Right cardiac atrium (tissue), 5 donors: ENCODE data around the gene CD38. TPM values are rescaled to one million over a fixed set of nuclear protein-coding genes. Genes with fewer than 3 reads are reported as not detected.
"Not testable (repeated sequence)": the region's sequence is repeated elsewhere in the genome, so short reads cannot be mapped to it uniquely, and the experiment has no call there.

Experiments used
- ATAC-seq, 2 donors: fragments of 200-7000 bp; cut with Tn5 transposase; one replicate each; pipeline versions ENCODE4 v1.8.0 to v1.9.1; 2020; ENCODE audit warnings: moderate library complexity in 2 of 2, mild to moderate bottlenecking in 1 of 2
- DNase-seq, 3 donors: peaks; one replicate each; pipeline ENCODE4 v3.0.0-alpha.2; 2020
- H3K27ac ChIP-seq: one replicate; pipeline ENCODE4 v1.5.1; 2013; ENCODE audit warnings: mild to moderate bottlenecking, low read length, control low read depth, moderate library complexity
- H3K27me3 ChIP-seq: one replicate; pipeline ENCODE4 v1.6.1; 2013; ENCODE audit not compliant: control insufficient read depth, insufficient read depth
- H3K4me1 ChIP-seq: one replicate; pipeline ENCODE4 v1.6.1; 2013; ENCODE audit warnings: low read length; ENCODE audit not compliant: control insufficient read depth, insufficient read depth
- H3K4me3 ChIP-seq: one replicate; pipeline ENCODE4 v1.5.1; 2013; ENCODE audit warnings: low read length, control low read depth
- H3K9me3 ChIP-seq: one replicate; pipeline ENCODE4 v1.6.1; 2013; ENCODE audit warnings: low read length; ENCODE audit not compliant: control insufficient read depth
- WGBS: extraction: QIAGEN DNeasy Blood & Tissue Kit; methylation state at CpG from one replicate; pipeline ENCODE4 v1.1.7; 2013; 5-methylcytosine and 5-hydroxymethylcytosine counted together
- intact Hi-C, 4 donors: fragments of 100-400 bp; cut with DNase I; formaldehyde crosslinking; loops; one replicate each; pipeline versions ENCODE4 v1.11.0 to v1.14.0; 2022 to 2023
- polyA plus RNA-seq: library from polyadenylated mRNA; stranded (reverse); fragments of 200-250 nt; gene quantifications from one replicate; pipeline ENCODE4 v1.2.3, GENCODE V29; 2013
- total RNA-seq, 4 donors: library from RNA; stranded (reverse); fragmentation: NEBNext Ultra II Directional; extraction: Animal tissue kit (Norgen Biotek cat#: 25700); gene quantifications; one replicate each; pipeline ENCODE4 v1.2.1, GENCODE V29; 2021
- donor health status: healthy with polysubstance abuse.
- donor health status: DM: no; HTN: yes; CAD: no.
- donor health status: DM: no; HTN: no; CAD: no.
- donor health status: DM: no; HTN: yes; CAD: no; lungs with severe emphysema.
- donor health status: DM: yes; HTN: yes; CAD: no.

Gene CD38
- total and polyA plus RNA-seq, 5 donors: 3.2 to 10.3 (median 3.7) TPM

GRCh38 chr4:15802497-15802896, 24.4 kb downstream of the CD38 start:
- ATAC-seq: not testable (repeated sequence)

DNA sequence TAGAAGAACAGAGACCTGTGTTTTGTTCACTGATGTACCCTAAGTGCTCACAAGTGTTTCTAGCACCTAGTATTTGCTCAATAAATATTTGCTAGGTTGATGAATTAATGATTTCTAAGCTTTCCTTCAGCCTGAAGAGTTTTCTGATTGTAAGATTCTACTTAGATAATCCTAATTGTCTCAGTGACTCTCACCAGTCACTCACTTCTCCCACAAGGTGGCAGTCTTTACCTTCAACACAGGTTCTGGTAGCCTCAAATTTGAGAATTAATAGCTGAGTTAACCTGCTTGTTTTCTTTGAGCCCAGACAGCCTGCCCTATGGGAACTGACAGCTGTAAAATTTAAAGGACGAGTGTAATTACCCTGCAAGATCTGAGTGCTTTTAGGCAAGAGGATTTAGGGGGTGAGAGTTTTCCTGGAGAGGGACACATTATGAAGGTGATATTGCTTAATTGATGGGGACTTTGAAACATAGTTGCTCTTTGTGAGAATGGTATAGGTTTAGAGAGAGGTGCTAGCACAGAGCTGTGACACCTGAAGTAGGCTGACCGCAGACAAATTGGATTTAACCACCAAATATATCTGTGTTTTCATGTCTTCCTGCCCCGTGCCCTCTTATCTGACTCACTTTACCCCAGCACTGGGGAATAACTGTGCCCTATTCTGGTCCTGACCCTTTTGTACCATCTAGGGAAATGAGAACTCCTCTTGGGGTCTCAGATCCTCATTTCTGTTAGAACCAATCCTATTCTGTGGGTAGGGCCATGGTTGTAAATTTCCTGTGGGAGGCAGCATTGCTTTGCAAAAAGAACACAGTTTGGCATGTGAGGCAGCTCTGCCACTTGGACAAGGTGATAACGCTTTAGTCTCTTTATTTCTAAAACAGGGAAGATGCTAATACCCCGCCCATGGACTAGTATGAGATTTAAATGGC, 27.7 kb downstream of the CD38 start:
- ATAC-seq: peak; percentile 79
- H3K27ac ChIP-seq: no peak overlapping the region
- intact Hi-C loops: loop anchor here in 3 of 4 donors (2.0 to 10.0 kb wide), 4 partner anchors 151 to 199 kb away; no protein-coding TSS in a partner anchor
- no peaks in the 10 kb centered on the region for H3K4me1 ChIP-seq
- 36% methylated on average over 5 of the region's 5 CpGs for WGBS
- no peak for DNase-seq
- H3K27me3 ChIP-seq: no peaks in the 10 kb centered on the region
- H3K4me3 ChIP-seq: no peak overlapping the region
- no peaks in the 10 kb centered on the region for H3K9me3 ChIP-seq

More at GRCh38 chr4:15802497-15802896, 24.4 kb downstream of the CD38 start:
- H3K4me1 ChIP-seq, H3K9me3 ChIP-seq, H3K27ac ChIP-seq, H3K4me3 ChIP-seq, DNase-seq, H3K27me3 ChIP-seq: not testable (repeated sequence)
- intact Hi-C loops: loop anchor here in 1 of 4 donors (10.0 kb wide), 1 partner anchor 202 kb away; no protein-coding TSS in a partner anchor

DNA sequence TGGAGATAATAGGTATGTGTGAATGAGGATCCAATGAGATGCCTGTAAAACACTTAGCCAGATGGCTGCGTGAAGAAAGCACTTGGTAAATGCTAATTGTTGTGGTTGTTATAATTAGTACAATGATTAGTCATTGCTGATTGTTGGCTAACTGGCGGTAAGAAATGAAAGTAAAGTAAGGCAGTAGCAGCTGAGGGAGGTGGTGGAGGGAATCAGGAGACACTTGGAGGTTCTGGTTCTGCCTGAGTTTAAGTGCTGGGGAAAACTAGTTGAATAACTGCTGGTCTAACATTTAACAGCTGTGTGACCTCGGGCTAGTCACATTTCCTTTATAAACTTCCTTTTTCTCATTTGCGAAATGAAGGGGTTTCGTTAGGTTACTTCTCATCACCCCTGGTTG, 30.9 kb downstream of the CD38 start:
- H3K9me3 ChIP-seq: no peaks in the 10 kb centered on the region
- H3K4me3 ChIP-seq: no peak overlapping the region
- H3K27ac ChIP-seq: no peak overlapping the region
- no peaks in the 10 kb centered on the region for H3K4me1 ChIP-seq
- WGBS: 53% methylated on average over 5 of the region's 5 CpGs
- H3K27me3 ChIP-seq: no peaks in the 10 kb centered on the region
- intact Hi-C loops: loop anchor here in 2 of 4 donors (5.0 to 10.0 kb wide), 3 partner anchors 148 to 196 kb away; no protein-coding TSS in a partner anchor
- DNase-seq (no peak), ATAC-seq (peak in 1 of 2 donors; percentile 35)

GRCh38 chr4:15809466-15809865, 31.3 kb downstream of the CD38 start:
- no peak overlapping the region for H3K4me3 ChIP-seq
- H3K27ac ChIP-seq: no peak overlapping the region
- H3K4me1 ChIP-seq: no peaks in the 10 kb centered on the region
- intact Hi-C loops: loop anchor here in 2 of 4 donors (5.0 to 10.0 kb wide), 3 partner anchors 148 to 195 kb away; no protein-coding TSS in a partner anchor
- H3K9me3 ChIP-seq: no peaks in the 10 kb centered on the region
- DNase-seq (no peak), ATAC-seq (no peak)
- H3K27me3 ChIP-seq: no peaks in the 10 kb centered on the region
- WGBS: 43% methylated on average over 5 of the region's 5 CpGs

DNA sequence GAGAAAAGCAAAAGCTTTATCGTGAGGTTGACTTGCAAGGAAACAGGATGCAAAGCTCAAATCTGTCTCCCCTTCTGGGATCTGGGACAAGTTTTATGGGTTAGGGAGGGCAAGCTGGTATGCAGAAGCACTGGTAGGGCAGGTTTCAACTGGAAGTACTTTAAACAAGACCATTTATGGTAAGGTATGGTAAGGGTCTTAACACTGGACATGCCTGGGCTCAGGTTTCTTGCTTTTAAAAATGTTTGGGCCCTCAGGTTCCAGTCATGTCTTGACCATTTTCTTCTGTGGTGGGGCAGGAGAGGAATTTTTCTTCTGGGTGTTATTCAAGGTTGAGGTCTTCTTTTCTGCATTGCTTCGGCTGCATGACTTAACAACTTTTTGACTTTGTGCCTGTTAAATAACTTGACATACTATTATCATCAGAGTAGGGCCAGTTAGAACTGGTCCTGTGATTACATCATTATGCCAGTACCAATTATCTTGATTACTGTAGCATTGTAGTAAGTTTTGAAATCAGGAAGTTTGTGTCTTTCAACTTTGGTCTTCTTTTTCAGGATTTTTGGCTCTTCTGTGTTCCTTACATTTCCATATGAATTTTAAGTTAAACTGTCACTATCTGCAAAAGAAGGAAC, 33.7 kb downstream of the CD38 start:
- H3K27me3 ChIP-seq: no peaks in the 10 kb centered on the region
- H3K4me3 ChIP-seq: no peak overlapping the region
- no peaks in the 10 kb centered on the region for H3K9me3 ChIP-seq
- intact Hi-C loops: no loop called here
- 73% methylated on average over 2 of the region's 2 CpGs for WGBS
- no peaks in the 10 kb centered on the region for H3K4me1 ChIP-seq
- H3K27ac ChIP-seq: no peak overlapping the region
- ATAC-seq (no peak), DNase-seq (no peak)

DNA sequence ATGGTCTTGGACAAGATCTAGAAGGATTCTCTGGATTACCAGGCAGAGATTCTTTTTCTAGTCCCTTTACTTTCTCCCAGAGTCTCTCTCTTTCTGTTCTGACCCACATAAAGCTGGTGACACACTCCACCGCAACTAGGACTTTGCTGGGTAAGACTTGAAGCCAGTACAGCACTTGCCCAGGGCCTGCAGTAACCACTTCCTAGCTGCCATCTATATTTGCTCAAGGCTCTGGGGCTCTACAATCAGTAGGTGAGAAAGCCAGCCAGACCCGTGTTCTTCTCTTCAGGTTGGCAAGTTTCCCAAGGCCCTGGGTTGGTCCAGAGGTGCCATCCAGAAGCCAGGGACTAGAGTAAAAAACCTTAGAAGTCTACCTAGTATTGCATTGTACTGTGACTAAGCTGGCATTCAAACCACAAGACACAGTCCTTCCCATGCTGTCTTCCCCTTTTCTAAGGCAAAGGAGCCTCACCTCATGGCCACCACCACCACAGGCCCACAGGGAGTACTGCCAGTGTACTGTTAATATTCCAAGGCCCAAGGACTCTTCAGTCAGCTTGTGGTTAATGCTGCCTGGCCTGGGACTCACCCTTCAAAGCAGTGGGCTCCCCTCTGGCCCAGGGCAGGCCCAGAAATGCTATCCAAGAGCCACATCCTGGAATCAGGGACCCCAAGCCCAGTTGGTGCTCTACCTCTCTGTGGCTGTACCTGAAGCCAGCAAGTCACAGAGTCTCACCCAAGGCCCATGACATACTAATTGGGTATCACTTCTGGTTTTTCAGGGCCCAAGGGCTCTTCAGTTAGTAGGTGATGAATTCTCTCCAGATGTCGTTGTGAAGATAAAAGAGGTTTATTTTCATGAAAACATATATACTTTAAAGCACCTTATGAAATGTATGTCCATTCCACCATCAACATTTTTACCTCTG, 54.7 kb downstream of the CD38 start:
- Histone ChIP-seq H3K27ac (peak overlapping the region; percentile 68), H3K4me3 (no peak overlapping the region), H3K9me3 (no peaks in the 10 kb centered on the region), H3K4me1 (peaks cover 4% of the 10 kb centered on the region), H3K27me3 (no peaks in the 10 kb centered on the region)
- ATAC-seq (no peak), DNase-seq (no peak)
- 90% methylated on average over 3 of the region's 3 CpGs for WGBS
- intact Hi-C loops: no loop called here

DNA sequence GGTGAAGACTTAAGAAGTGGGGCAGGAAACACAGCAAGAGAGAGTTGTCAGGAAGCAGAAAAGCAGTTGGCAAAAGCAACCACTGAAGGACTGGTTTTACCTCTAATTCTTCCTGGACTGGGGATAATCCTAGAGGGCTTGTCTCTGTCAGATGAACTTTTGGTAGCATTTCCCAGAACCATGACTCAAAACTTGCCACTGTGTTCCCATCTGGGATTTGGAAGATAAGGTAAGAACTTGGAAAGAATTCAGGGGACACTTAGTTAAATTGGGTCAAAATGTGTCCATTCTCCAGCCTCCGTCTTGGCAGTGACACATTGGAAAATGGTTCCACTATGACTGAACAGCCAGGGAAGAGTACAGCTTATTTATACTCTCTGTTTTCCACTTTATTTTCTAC, 55.7 kb downstream of the CD38 start:
- peak in 1 of 3 donors; percentile 50 for DNase-seq
- ATAC-seq: peak; percentile 92 to 93
- Histone ChIP-seq H3K4me1 (peaks cover 4% of the 10 kb centered on the region), H3K4me3 (peak overlapping the region; percentile 25), H3K27me3 (no peaks in the 10 kb centered on the region), H3K27ac (peak overlapping the region; percentile 25), H3K9me3 (no peaks in the 10 kb centered on the region)
- WGBS: 56% methylated on average over 1 of the region's 1 CpG
- intact Hi-C loops: no loop called here

DNA sequence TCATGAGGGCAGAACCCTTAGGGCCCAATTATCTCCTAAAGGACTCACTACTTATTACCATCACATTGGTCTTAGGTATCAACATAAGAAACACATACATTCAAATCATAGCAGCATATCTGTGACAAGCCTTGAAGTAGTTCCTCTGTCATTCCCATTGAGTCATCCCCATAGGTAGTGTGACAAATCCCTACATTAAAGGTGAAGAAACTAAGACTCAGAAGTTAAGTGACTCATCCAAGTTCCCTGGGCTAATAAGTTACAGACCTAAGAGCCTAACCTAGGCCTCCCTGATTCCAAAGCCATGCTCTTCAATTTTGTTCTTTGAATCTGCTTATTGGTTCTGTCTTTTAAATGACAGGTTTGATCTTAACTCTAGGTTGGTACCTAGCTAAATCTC, 58.2 kb downstream of the CD38 start:
- ATAC-seq: no peak

DNA sequence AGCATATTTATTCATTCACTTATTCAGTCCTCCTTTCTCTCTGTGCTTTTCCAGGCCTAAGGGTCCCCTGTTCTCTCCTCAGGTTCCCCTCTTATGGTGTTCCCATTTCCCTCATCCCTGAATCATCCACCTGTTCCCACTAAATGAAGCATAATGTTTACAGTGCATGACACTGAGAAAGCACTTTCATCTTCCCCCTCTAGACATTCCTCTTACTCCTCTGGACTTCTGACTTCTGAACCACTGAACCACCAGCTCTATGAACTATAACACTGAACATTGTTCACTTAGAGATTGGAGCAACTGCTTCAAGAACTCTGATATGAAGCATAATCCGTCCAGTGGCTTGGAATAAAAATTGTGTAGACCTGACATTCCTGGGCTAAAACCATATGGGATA, 59.5 kb downstream of the CD38 start:
- Histone ChIP-seq H3K4me1 (peaks cover 2% of the 10 kb centered on the region), H3K9me3 (no peaks in the 10 kb centered on the region), H3K27me3 (no peaks in the 10 kb centered on the region), H3K4me3 (no peak overlapping the region), H3K27ac (no peak overlapping the region)
- DNase-seq: no peak
- intact Hi-C loops: no loop called here
- no peak for ATAC-seq
- WGBS: 82% methylated on average over 1 of the region's 1 CpG

More for the DNA sequence above, 58.2 kb downstream of the CD38 start:
- H3K4me1 ChIP-seq: peaks cover 4% of the 10 kb centered on the region
- H3K4me3 ChIP-seq: no peak overlapping the region
- intact Hi-C loops: no loop called here
- no peak overlapping the region for H3K27ac ChIP-seq
- no peak for DNase-seq
- H3K27me3 ChIP-seq: no peaks in the 10 kb centered on the region
- no peaks in the 10 kb centered on the region for H3K9me3 ChIP-seq

- H3K4me3 ChIP-seq, DNase-seq, H3K27me3 ChIP-seq, H3K27ac ChIP-seq, H3K9me3 ChIP-seq, ATAC-seq, intact Hi-C loops, H3K4me1 ChIP-seq: not testable (repeated sequence)
- 90% methylated on average over 9 of the region's 16 CpGs for WGBS
Observed at GRCh38 chr4:15841194-15841730, 63.1 kb downstream of the CD38 start.
